ENCODE results near the gene PCNX1.

DNA sequence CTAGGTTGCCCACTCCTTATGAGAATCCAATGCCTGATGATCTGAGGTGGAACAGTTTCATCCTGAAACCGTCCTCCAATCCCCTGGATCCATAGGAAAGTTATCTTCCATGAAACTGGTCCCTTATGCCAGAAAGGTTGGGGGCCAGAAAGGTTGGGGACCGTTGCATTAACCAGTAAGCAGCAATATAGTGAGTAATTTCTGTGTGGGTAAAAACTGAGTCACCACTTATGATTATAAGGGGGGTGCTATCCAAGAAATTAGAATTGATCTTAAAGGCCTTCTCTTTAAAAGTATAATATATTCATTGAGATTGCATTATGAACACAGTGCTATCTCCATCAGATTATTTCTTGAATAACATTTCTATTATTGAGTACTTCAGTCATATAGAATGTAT, 97.2 kb downstream of the PCNX1 start:
- TF ChIP-seq, protein P1, sequence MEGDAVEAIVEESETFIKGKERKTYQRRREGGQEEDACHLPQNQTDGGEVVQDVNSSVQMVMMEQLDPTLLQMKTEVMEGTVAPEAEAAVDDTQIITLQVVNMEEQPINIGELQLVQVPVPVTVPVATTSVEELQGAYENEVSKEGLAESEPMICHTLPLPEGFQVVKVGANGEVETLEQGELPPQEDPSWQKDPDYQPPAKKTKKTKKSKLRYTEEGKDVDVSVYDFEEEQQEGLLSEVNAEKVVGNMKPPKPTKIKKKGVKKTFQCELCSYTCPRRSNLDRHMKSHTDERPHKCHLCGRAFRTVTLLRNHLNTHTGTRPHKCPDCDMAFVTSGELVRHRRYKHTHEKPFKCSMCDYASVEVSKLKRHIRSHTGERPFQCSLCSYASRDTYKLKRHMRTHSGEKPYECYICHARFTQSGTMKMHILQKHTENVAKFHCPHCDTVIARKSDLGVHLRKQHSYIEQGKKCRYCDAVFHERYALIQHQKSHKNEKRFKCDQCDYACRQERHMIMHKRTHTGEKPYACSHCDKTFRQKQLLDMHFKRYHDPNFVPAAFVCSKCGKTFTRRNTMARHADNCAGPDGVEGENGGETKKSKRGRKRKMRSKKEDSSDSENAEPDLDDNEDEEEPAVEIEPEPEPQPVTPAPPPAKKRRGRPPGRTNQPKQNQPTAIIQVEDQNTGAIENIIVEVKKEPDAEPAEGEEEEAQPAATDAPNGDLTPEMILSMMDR (IDR thresholded peaks at IDR 0.05; ENCODE audit: insufficient read depth, low read length, poor library complexity, severe bottlenecking): no peak
- TF ChIP-seq EZH2phosphoT487 (conservative IDR thresholded peaks at IDR 0.05; ENCODE audit: low read length): no peak

All from SU-DHL-6 (cell line).